ENCODE measurements around the gene ACKR3. TPM values are rescaled to one million over a fixed set of nuclear protein-coding genes. Genes with fewer than 3 reads are reported as not detected.

Gene ACKR3
- total and polyA plus RNA-seq, 2 of the 4 experiments (the other 2 are of a cell fraction), result not detected

DNA sequence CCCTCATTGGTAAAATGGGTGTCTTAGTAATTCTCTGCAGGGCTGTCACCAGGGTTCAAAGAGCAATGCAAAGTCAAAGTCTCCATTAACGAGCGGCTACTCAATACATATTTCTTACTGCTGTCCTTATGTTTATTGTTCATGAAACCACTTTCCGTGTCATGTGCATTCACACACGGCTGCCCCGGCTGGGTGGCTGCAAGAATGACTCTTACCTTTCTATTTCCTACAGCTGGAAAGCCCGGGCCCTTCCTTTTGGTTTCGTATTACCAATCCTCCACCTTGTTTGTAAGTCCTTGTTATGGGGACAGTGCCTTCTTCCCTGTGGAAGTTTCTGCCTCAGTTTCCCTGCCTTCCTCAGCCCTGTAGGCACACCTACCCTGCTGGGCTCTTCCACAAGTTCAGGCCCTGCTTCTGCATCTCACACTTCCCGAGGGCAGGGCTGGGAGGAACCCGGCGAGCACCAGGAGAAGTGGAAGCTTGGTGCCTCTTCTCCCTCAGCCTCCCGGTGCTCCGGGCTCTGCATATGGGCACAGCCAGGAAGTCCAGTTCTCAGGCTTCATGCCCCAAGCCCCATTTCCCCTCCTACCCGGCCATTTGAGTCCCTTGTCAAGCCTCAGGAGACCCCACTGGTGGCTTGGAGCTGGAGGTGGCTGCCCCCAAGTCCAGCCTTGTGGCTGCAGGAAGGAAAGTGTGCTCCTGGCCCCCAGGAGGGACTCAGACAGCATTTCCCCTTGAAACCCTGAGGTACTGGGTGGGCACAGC, 18.7 kb upstream of the ACKR3 start:
- Histone ChIP-seq H3K4ac (ENCODE audit: low read depth, low read length) (no peak overlapping the region), H3K9ac (ENCODE audit: low read depth, low read length) (no peak overlapping the region), H3K9me3 (ENCODE audit: control insufficient read depth, insufficient read depth, low read length) (peaks cover 6% of the 10 kb centered on the region), H3K27me3 (ENCODE audit: control insufficient read depth, insufficient read depth, low read length) (no peaks in the 10 kb centered on the region; the same call in none of the 2 replicates), H2AK5ac (ENCODE audit: low read depth, low read length) (no peak overlapping the region), H2BK5ac (ENCODE audit: low read depth, low read length, poor library complexity, severe bottlenecking) (no peak overlapping the region), H3K27ac (ENCODE audit: insufficient read depth, low read length) (no peak overlapping the region), H3K14ac (replicated peaks; ENCODE audit: low read depth, low read length) (no peak overlapping the region), H3K9me1 (ENCODE audit: insufficient read depth, low read length) (no peaks in the 10 kb centered on the region), H2BK120ac (ENCODE audit: low read depth, low read length) (no peak overlapping the region), H3K79me1 (ENCODE audit: low read depth in 1 of 2, low read length in 2 of 2) (no peaks in the 10 kb centered on the region), H2BK20ac (ENCODE audit: low read depth, low read length) (no peak overlapping the region), H4K5ac (ENCODE audit: low read depth, low read length) (no peak overlapping the region), H3K56ac (ENCODE audit: extremely low read depth, insufficient read depth, low read length) (no peak overlapping the region), H4K20me1 (ENCODE audit: insufficient read depth, low read length) (no peaks in the 10 kb centered on the region), H4K91ac (ENCODE audit: insufficient read depth, low read depth, low read length) (no peak overlapping the region), H3K36me3 (ENCODE audit: control insufficient read depth, insufficient read depth, low read length) (no peaks in the 10 kb centered on the region), H3K4me1 (ENCODE audit: control insufficient read depth, insufficient read depth, low read length) (no peaks in the 10 kb centered on the region), H2AK9ac (replicated peaks; ENCODE audit: low read depth, low read length, poor library complexity) (no peak overlapping the region), H3K23ac (ENCODE audit: low read depth, low read length) (no peak overlapping the region), H4K8ac (ENCODE audit: low read depth in 2 of 2, low read length in 2 of 2) (no peak overlapping the region), H3K4me2 (ENCODE audit: low read depth, low read length) (no peak overlapping the region), H3K18ac (ENCODE audit: low read depth, low read length) (no peak overlapping the region), H3K4me3 (ENCODE audit: insufficient read depth, low read depth, low read length) (no peak overlapping the region), H2AFZ (replicated peaks; ENCODE audit: low read length, poor library complexity) (no peak overlapping the region), H2BK15ac (ENCODE audit: low read depth, low read length) (no peak overlapping the region)
- ATAC-seq (ENCODE audit: low read depth), result no peak
- TF ChIP-seq, protein P1, sequence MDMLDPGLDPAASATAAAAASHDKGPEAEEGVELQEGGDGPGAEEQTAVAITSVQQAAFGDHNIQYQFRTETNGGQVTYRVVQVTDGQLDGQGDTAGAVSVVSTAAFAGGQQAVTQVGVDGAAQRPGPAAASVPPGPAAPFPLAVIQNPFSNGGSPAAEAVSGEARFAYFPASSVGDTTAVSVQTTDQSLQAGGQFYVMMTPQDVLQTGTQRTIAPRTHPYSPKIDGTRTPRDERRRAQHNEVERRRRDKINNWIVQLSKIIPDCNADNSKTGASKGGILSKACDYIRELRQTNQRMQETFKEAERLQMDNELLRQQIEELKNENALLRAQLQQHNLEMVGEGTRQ (IDR thresholded peaks at IDR 0.05; ENCODE audit: low read depth, low read length), result no peak
- TF ChIP-seq BHLHE40 (IDR thresholded peaks at IDR 0.05; ENCODE audit: low read depth, low read length) (no peak), MXI1 (IDR thresholded peaks at IDR 0.05; ENCODE audit: borderline replicate concordance, low read depth, low read length) (no peak), CHD1 (IDR thresholded peaks at IDR 0.05; ENCODE audit: low read depth, low read length) (no peak), RAD21 (IDR thresholded peaks at IDR 0.05; ENCODE audit: low read length) (no peak), NFE2L2 (IDR thresholded peaks at IDR 0.05; ENCODE audit: low read depth, low read length) (no peak), MAZ (IDR thresholded peaks at IDR 0.05; ENCODE audit: borderline replicate concordance, low read depth, low read length) (no peak), POLR2A (IDR thresholded peaks at IDR 0.05; ENCODE audit: low read depth, low read length) (no peak), SMC3 (IDR thresholded peaks at IDR 0.05; ENCODE audit: low read depth, low read length) (no peak), FOS (IDR thresholded peaks at IDR 0.05; ENCODE audit: low read depth, low read length) (no peak), MAFK (IDR thresholded peaks at IDR 0.05; ENCODE audit: low read depth, low read length) (no peak), RCOR1 (IDR thresholded peaks at IDR 0.05; ENCODE audit: insufficient replicate concordance, low read length) (no peak), RFX5 (IDR thresholded peaks at IDR 0.05; ENCODE audit: low read depth, low read length) (no peak)
- TF ChIP-seq, protein P2, sequence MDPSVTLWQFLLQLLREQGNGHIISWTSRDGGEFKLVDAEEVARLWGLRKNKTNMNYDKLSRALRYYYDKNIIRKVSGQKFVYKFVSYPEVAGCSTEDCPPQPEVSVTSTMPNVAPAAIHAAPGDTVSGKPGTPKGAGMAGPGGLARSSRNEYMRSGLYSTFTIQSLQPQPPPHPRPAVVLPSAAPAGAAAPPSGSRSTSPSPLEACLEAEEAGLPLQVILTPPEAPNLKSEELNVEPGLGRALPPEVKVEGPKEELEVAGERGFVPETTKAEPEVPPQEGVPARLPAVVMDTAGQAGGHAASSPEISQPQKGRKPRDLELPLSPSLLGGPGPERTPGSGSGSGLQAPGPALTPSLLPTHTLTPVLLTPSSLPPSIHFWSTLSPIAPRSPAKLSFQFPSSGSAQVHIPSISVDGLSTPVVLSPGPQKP (IDR thresholded peaks at IDR 0.05; ENCODE audit: borderline replicate concordance, low read depth, low read length), result no peak
- TF ChIP-seq, protein P3, sequence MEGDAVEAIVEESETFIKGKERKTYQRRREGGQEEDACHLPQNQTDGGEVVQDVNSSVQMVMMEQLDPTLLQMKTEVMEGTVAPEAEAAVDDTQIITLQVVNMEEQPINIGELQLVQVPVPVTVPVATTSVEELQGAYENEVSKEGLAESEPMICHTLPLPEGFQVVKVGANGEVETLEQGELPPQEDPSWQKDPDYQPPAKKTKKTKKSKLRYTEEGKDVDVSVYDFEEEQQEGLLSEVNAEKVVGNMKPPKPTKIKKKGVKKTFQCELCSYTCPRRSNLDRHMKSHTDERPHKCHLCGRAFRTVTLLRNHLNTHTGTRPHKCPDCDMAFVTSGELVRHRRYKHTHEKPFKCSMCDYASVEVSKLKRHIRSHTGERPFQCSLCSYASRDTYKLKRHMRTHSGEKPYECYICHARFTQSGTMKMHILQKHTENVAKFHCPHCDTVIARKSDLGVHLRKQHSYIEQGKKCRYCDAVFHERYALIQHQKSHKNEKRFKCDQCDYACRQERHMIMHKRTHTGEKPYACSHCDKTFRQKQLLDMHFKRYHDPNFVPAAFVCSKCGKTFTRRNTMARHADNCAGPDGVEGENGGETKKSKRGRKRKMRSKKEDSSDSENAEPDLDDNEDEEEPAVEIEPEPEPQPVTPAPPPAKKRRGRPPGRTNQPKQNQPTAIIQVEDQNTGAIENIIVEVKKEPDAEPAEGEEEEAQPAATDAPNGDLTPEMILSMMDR (conservative IDR thresholded peaks at IDR 0.05; ENCODE audit: low read depth, low read length), result no peak
- intact Hi-C loops (cut with micrococcal nuclease), result no loop called here
- ChIA-PET POLR2A (ENCODE audit: unreplicated experiment) (no interaction called here), CTCF (interaction anchor here (0.7 kb wide), 1 partner anchor 223 kb away, joined by 3 read pairs; no protein-coding TSS in a partner anchor)
- dilution Hi-C loops (cut with HindIII; ENCODE audit: low sequenced_read_pairs, unreplicated experiment), result no loop called here
- DNase-seq, result no peak
- BruUV-seq (replicated peaks), result no TSS peak
- WGBS, 2 experiments (ENCODE audit: extremely low coverage in 2 of 2, insufficient read length in 1 of 2), result 64% methylated on average over 2 of the region's 13 CpGs; no CpG with 5 or more reads in 1 of the 2 experiments
- in situ Hi-C loops (cut with MboI; ENCODE audit: low sequenced_read_pairs), result no loop called here
